Stimulated activated CD4-positive, alpha-beta T cell treated with anti-CD3 and anti-CD28 coated beads, TNF-alpha, amount 100 ng/mL, for 4 hours (primary cell): ENCODE data around the gene ERG.

Experiments
- DNase-seq, 3 experiments: peaks; one replicate each; pipeline ENCODE4 v3.0.0-alpha.2; 2020; ENCODE audit warnings: low read depth in 3 of 3

Gene ERG

DNA sequence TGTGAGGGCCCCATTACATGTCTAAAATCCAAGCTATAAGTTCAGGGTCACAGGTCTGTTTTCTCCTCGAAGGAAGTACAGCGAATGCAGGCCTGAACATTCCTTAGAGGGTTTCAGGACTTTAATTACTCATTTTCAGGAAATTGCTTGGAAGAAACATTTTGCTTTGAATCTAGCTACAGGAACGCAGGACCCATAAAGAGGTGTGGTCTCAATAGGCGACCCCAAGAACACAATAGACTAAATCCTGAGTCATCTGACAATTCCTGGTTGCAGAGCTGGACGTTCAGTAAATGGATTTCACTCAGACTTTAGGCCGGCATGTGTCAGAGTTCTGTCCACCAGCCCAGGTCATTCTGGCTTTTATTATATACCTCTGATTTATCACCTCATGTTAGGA, 1.0 kb upstream of the ERG start:
- no peak for DNase-seq

DNA sequence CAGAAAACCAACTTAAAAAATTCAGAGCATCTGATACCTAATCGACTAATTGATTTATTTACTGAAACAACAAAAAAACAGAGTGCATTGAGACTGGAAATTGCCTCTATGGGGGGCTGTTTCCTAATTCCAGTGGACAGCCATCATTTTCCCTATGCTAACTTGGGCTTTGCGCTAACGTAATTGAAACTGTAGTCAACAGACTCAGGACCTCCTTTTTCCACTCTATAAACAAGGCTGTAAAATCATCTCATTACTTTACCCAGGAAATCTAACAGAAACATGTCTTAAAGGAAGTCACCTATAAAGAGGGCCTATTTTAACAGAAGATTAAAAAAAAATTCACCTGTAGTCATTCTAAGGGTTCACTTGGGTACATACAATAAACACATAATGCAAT, 2.1 kb downstream of the ERG start:
- DNase-seq: no peak

DNA sequence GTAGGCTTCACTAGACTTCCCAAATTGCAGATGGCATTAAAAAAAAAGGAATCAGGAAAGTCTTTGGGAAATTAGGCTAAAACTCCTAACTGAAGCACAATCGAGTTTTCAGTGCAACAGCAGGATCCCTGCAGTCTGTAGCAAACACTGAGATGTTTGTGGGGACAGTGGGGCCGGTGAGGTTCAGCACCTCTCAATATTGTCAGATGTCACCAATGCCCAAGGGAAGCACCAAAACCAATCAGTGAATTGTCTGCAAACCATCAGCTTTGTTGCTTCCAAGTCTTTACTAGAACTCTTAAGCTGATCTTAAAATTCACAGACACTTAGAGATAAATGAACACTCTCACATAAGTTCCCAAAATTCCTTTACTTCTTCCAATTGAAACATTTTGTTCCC, 2.6 kb downstream of the ERG start:
- DNase-seq: no peak

DNA sequence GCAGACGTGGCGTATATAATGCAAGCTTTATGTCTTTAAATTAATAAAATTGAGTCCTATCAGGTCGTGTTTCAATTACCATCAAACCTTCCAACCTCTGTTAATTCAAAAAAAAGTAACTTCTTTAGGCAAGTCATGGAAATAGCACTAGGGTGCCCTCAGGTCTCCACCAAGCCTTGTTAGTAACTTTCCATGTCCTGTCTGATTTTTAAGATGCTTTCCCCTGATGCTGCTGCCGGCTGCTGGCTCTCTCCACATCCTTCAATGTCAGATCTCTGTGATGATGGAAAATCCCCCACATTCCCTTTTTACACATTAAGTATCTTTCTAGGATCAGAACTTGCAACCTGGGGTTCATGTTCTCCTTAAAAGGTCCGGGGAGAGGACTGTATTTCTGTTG, 3.0 kb downstream of the ERG start:
- DNase-seq: no peak

DNA sequence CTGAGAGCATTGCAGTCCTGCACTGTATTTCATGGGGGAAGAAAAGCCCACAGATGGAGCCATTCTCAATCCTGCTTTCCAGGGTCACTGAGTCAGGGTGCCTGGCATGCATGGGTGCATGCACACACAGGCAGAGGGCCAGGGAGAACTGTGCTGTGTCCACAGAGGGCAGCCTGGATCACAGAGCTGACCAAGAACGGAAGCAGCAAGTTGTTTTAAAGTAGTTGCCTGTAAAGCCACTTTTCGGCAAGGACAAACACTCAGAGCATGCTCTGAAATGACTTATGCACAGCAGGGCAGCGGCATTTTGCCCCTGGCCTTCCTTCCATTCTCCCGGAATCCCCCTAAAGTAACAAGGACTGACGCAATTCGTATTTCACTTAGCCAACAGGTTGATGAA, 3.6 kb downstream of the ERG start:
- no peak for DNase-seq

DNA sequence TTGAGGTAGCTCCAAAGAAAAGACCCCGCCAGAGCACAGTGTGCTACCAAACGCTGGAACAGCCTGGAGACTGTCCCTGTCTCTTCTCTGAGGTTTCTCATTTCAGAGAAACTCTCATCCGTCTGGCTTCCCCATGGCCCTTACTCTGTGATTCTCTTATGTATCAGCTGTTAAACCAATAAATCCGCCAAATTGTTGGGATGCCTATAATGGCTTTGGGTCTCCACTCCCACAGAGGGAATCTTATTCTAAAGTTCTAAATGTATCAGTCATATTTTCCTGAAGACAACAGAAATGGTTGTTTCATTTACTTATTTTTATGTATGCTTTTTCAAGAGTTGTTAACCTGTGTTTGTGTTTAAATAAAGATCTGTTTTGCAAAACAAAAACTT, 4.0 kb downstream of the ERG start:
- DNase-seq: no peak

DNA sequence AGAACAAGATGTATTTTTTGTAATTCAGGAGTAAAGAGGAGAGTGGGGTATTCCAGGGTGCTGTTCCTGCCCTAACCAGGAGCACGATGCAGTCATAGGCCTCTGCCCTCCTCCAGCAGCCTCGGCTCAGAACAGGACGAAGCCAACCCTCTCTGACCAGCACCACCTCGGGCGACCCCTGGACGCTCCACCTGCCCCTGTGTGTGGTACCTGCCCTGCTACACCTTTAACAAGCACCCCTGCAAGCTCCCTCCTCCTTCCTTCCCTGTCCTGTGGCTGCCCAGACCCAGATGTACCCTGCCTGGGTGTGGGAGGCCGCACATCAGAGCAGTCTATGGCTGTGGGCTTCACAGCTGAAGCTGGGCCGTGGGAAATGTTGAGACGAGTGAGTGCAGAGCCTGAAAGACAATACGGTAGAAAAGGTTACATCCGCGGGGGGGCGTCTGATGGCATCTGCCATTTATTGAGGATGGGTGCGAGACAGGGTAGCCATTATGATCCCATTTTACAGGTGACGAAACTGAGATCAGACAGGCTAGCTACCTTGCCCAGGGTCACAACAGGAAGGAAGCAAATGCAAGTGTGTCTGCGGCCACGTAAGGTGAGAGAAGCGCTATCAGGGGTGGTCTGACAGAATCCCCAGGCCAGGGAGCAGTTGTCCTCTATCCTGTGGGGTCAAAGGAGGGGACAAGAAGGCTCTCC, 4.6 kb downstream of the ERG start:
- DNase-seq: no peak

DNA sequence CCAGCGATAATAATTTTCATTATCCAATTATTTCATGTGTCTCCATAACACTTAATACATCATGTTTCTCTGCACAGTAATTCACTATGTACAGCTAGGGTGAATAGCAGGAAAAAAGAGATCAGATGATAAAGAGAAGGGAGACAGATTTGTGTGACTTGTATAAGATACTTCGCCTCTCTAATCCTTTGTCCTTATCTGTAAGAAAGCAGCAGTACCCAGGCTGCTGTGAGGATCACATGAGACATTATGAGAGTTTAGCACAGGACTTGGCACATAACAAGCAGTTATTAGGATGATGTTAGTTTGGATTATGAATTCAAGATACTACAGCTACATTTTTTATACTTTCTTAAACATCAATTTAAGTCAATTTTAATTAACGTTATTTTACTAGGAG, 6.3 kb downstream of the ERG start:
- DNase-seq: no peak

DNA sequence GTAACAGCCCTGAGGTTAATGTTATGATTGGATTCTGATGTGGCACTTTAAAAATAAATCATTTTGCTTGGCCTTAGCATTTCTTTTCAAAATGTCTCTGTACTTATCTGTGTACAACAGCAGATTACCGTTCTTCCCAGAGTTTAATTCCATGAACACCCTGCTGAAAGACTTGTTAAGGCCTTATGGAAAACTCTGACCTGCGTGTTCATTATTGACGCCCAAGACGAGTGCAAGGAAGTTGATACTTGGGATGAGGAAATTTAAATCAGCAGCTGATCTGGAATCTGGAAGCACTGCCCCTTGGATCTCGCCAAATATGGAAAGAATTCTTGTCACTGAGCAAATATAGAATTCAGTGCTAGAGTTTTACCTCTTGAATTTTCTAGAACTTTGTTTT, 6.7 kb downstream of the ERG start:
- no peak for DNase-seq

DNA sequence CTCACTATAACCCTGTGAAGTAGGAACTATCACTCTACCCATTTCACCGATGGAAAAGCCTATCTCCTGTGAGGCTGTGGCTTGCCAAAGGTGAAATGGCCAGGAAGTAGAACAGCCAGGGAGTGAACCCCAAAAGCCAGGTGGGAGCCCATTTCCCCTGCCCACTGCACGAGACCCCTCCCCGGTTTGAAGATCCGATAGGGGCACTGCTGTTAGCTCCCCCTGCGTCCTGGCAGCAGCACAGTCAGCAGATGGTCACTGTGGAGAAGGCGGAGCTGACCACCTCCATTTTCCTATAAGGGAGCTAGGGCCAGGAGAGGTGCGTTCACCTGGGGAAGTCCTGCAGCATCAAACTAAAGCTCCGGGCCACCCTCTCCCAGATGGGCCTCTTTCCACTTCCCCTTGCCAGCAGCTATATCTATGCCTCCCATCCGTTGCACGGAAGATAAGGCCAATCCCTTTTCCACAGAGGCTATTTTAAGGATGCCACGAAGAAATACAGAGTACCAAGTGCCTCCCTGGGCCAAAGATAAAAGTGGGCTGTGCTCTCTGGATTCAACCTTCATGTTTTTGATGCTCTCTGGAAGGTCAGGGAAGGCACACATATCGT, 7.8 kb downstream of the ERG start:
- no peak for DNase-seq

DNA sequence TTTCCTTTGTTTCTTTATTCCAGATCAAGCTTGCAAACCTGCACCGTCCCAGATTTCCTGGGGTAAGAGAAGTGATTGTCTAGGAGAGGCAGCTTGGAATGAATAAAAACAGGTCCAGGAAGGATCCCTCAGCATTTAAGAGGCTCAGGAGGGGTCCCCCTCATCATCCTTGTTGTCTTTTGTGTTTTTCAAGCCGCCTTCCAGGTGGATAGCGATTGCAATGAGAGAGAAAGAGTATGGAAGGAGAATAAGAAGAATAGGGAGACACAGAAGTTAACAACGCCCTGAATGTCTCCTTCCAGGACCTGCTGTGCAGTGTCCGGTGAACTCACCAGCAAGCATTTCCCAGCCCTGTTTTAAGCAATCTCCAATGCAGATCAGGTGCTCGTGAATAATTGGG, 8.5 kb downstream of the ERG start:
- no peak for DNase-seq

DNA sequence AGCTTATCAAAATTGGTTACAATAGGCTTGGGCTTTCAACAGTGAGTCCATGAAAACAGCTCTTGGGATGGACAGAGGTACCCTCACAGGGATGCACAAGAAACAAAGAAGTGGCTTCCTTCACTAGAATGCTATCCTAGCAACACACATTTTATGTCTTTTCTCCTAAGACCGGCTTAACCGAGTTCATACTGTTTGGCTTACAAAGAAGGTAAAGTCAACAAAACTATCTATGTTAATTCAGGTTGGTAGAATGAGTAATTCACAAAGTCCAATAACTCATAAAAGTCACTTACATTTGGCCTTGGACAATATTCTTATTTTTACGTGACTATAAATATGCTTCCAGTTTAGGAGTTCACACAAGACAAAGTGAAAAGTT, 9.0 kb downstream of the ERG start:
- DNase-seq: no peak

DNA sequence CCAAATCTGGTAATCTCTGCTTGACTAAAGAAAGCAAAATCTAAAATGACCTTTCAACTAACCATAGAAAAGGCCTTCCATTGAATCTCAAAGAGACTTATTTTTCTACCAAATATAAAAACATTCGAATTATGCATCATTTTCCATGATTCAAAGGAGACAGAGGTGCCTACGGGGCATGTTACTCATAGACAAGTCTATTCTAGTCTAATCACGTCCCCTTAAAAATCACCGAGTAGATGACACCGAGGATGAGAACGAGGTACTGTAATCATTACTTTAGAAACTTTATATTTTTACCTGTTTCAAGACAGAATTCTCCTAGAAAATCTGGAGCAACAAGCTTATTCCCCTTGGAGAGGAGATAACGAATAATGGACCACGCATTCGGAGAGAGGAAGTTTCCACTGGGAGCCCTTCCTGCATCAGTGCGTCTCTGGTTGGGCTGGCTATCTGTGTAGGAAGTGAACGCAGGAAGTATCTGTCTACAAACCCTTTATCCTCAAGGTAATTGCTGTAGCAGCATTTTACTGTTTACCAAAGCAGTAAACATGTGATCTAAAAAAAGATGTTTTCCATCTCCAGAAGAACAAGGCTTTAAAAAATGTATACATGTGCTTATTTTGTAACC, 9.5 kb downstream of the ERG start:
- DNase-seq: no peak

DNA sequence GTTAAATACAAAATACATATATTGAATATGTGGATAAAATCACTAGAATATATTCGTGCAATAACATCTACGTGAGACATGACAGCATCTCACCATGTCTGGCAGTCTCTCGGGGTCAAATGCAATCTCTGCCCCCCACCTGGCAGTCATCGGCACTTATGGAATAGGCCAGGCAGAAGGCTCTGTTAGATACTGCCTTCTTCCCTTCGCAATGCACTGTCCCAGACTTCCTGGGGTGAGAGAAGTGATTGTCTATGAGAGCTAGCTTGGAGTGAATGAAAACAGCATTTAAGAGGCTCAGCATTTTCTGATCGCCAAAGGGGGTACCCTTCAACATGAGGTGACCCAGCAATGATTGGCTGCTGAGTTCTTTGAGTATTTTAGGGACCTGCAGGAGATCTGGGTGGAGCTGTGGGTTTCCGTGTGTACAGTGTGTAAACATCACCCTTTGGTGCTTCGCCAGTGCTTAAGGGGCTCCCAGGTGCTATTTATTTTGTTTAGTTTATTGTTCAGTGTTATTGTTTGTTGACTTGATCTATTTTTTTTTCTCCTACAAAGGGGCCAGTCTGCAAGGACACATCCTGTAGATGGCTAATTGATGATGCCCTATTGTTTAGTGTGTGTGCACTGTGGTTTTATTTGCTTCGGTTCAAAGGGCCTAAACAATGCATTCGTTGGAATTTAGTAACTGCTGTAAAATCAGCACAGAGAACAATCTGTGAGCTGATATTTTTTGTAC, 10.2 kb downstream of the ERG start:
- DNase-seq: no peak

DNA sequence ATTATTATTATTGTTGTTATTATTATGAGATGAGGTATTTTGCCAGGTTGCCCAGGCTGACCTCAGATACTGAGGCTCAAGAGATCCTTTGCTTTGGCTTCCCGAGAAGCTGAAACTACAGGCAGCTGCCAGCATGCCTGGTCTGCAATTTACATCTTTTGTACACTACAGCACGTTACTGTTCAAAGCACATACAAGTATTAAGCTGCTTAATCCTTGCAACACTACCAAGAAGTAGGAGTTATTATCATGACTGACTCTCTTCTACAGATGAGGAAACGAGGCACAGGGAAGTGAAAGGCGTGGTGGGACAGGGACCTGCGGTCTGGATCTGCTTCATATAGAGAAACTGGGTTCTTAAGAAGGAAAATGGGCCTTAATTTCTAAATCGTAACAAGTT, 11.6 kb downstream of the ERG start:
- DNase-seq: no peak

DNA sequence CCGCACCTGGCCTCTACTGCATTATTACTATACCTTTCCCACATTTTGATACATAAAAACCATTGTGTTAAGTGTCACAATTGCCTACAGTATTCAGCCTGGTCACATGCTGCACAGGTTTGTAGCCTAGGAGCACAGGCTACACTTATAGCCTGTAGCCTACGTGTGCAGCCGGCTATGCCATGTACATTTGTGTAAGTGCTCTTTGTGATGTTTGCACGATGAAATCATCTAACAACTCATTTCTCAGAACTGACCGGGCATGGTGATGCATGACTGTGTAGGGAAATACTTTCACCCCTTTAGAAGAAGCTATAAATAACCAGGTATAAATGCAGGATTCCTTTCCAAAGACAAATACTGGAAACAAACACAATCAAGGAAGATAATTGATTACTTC, 12.1 kb downstream of the ERG start:
- DNase-seq: no peak

DNA sequence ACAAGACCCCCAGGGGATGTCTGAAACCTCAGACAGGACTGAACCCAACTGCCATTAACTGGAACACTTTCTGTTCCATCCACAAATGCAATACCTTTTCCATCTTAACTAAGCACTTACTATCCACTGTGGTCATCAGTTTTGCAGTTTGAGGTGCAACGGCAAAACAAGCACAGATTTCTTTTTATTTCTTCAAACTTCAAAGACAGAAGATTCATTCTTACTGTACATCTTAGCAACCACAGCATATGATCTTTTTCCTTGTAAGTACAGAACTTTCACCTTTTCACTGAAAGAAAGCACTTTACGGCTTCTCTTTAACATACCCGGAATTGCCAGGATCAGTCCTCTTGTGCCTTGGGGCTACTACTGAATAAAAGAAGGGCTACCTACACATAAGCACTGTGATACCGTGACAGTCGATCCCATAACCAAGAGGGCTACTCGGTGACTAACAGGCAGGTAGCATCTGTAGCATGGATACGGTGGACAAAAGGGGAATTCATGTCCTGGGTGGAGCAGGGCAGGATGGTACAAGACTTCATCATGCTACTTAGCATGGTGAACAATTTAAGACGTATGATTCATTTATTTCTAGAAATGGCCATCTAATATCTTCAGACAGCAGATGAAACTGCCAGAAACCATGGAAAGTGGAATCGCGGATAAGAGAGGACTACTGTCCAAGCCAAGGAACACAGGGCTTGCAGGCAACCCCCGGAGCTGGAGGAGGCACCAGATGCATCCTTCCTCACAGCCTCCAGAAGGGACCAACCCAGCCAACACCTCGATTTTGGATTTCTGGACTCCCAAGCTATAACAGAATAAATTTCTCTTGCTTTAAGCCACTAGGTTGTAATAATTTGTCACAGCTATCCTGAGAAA, 18.4 kb downstream of the ERG start:
- no peak for DNase-seq

DNA sequence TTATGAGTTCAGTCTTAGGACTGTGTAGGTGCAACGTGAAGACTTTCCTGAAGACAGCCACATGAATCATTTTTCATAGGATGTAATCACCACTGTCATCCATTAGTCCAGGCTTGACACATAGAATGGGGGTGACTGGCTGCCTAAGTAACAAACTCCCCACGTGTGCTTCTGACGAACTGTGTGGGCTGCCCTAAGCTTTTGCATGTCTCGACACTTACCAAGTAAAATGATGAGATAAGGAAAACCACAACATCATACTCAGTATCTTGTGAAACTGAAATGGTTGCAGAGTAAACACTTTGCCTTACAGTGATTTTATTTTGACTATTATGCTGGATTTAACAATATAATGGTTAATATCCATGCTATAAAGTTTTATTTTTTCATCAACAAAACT, 19.5 kb downstream of the ERG start:
- no peak for DNase-seq

DNA sequence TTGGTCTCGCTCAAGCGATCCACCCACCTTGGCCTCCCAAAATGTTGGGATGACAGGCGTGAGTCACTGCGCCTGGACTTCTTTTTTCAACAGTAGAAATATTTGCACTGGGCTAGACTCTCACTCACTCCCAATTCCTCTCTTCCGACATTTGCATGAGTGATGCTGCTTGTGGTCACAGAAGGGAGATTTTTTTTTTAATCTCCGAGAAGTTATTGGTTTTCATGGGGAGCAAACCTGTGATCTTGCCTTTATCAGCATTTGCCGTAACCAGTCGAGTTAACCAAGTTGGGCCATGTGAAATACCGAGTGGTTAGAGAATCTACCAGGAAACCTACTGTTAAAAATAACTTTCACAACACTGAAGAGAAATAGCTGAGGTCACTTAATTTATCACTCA, 21.1 kb downstream of the ERG start:
- no peak for DNase-seq

DNA sequence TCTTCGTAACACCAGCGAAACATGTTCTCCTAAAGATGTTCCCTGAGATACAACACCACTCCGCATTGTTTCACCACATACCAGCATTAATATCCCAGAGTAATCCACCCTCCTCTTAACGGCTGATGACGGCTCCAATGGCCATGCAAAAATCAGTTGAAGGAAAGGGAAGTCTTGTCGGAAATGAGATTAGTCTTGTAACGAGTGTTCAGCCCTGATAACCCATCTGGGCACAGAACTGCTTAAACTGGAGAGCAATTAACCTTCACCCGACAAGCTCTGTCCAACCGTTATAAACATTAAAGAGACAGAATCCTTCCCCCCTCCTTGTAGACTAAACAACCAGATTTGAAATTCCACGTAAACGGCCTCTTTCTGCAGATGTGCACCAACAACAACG, 21.9 kb downstream of the ERG start:
- DNase-seq: no peak

DNA sequence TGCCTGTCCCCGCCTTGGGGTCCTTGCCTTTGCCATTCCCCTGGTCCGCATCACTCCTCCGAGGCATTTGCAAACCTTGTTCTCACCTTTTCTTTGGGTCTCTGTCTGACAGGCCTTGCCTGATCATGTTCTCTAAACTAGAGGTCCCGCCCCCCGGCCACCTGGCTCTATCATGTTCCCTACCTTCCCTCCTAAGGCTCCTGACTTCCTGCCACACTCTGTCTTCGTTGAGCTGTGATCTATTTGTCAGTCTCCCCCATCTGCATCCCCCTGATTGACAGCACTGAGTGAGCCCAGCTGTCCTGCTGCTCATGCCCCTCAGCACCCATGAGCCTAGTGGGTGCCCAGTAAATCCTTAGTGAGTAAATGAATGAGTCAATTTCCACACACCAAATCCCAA, 22.8 kb downstream of the ERG start:
- DNase-seq: no peak

DNA sequence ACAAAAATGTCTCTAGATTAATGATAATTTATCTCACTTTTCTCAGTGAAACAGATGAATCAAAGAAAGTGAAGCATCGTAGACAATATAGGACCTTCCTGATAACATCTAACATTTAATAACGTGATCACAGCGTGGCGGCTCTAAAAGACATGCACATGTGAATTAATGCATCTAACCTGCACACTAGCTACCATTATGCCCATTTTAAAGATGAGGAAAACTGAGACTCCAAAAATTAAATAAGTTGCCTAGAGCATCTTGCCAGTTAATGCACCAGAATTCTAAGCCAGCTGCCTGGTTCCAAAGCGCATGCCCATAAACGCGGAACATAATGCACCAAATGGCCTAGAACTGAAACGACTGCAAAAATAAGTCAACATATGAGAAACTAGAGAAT, 23.5 kb downstream of the ERG start:
- no peak for DNase-seq
